Measurements from ENCODE around the gene CNPY1. TPM values are rescaled to one million over a fixed set of nuclear protein-coding genes. Genes with fewer than 3 reads are reported as not detected.

CNPY1 gene
- polyA plus RNA-seq, 1 of the 3 experiments (the other 2 are of a cell fraction), result not detected

DNA sequence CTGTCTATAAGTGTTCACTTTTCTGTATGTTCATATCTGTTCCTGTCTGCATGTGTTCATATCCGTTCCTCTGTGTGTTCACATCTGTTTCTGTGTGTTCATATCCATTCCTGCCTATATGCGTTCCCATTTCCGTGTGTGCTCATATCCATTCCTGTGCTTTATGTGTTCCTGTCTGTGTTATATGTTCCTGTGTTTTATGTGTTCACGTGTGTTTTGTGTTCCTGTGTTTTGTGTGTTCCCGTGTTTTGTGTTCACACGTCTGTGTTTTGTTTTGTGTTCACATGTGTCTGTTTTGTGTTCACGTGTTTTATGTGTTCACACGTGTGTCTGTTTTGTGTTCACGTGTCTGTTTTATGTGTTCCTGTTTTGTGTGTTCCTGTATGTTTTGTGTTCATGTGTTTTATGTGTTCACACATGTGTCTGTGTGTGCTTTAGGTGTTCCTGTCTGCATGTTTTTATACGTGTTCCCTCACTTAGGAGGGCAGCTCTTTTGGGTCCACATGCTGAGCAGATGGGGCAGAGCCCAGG lies 42.2 kb upstream of the CNPY1 start:
- ChIA-PET POLR2A (no interaction called here), CTCF (interaction anchor here (1.1 to 8.2 kb wide), 2 partner anchors 10 to 13 kb away, joined by 3 to 117 read pairs; no protein-coding TSS in a partner anchor)
- no peaks in the 10 kb centered on the region for H3K36me3 ChIP-seq (replicated peaks in 1 of 2; ENCODE audit: control insufficient read depth in 1 of 2, insufficient read depth in 2 of 2, low read length in 1 of 2)
- no peak overlapping the region for H3K4me3 ChIP-seq (ENCODE audit: low read depth in 2 of 2, low read length in 1 of 2)
- no peak for DNase-seq
- H2AFZ ChIP-seq (ENCODE audit: low read depth), result no peak overlapping the region
- H3K27me3 ChIP-seq (ENCODE audit: insufficient read depth), result peaks cover 61% of the 10 kb centered on the region
- no peaks in the 10 kb centered on the region for H3K9me3 ChIP-seq
- H3K27ac ChIP-seq (ENCODE audit: low read depth in 2 of 2, low read length in 1 of 2), result no peak overlapping the region
- H3K9me2 ChIP-seq, result no peaks in the 10 kb centered on the region
- TF ChIP-seq GABPA (IDR thresholded peaks at IDR 0.05; ENCODE audit: low read depth) (no peak), RAD21 (IDR thresholded peaks at IDR 0.05; ENCODE audit: low read length) (no peak), EZH2phosphoT487 (IDR thresholded peaks at IDR 0.05; ENCODE audit: borderline replicate concordance, low read depth) (no peak), FOXJ3 (CRISPR knock-in tag; IDR thresholded peaks at IDR 0.05) (no peak), SMC3 (IDR thresholded peaks at IDR 0.05; ENCODE audit: low read depth, low read length) (no peak), RXRA (IDR thresholded peaks at IDR 0.05; ENCODE audit: borderline replicate concordance, low read depth) (no peak)
- TF ChIP-seq, protein P1, sequence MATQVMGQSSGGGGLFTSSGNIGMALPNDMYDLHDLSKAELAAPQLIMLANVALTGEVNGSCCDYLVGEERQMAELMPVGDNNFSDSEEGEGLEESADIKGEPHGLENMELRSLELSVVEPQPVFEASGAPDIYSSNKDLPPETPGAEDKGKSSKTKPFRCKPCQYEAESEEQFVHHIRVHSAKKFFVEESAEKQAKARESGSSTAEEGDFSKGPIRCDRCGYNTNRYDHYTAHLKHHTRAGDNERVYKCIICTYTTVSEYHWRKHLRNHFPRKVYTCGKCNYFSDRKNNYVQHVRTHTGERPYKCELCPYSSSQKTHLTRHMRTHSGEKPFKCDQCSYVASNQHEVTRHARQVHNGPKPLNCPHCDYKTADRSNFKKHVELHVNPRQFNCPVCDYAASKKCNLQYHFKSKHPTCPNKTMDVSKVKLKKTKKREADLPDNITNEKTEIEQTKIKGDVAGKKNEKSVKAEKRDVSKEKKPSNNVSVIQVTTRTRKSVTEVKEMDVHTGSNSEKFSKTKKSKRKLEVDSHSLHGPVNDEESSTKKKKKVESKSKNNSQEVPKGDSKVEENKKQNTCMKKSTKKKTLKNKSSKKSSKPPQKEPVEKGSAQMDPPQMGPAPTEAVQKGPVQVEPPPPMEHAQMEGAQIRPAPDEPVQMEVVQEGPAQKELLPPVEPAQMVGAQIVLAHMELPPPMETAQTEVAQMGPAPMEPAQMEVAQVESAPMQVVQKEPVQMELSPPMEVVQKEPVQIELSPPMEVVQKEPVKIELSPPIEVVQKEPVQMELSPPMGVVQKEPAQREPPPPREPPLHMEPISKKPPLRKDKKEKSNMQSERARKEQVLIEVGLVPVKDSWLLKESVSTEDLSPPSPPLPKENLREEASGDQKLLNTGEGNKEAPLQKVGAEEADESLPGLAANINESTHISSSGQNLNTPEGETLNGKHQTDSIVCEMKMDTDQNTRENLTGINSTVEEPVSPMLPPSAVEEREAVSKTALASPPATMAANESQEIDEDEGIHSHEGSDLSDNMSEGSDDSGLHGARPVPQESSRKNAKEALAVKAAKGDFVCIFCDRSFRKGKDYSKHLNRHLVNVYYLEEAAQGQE (IDR thresholded peaks at IDR 0.05; ENCODE audit: low read depth, low read length), result no peak
- TF ChIP-seq, protein P2, sequence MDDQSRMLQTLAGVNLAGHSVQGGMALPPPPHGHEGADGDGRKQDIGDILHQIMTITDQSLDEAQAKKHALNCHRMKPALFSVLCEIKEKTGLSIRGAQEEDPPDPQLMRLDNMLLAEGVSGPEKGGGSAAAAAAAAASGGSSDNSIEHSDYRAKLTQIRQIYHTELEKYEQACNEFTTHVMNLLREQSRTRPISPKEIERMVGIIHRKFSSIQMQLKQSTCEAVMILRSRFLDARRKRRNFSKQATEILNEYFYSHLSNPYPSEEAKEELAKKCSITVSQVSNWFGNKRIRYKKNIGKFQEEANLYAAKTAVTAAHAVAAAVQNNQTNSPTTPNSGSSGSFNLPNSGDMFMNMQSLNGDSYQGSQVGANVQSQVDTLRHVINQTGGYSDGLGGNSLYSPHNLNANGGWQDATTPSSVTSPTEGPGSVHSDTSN (IDR thresholded peaks at IDR 0.05), result no peak
- WGBS (ENCODE audit: low lambda C conversion rate), result 57% methylated on average over 10 of the region's 10 CpGs
- H3K9ac ChIP-seq, result no peak overlapping the region
- no peaks in the 10 kb centered on the region for H3F3A ChIP-seq (replicated peaks; ENCODE audit: insufficient read depth)
- H4K20me1 ChIP-seq (ENCODE audit: insufficient read depth), result no peaks in the 10 kb centered on the region
- peaks cover 0 to 27% of the 10 kb centered on the region in 2 experiments; a peak in 1 of 4 replicates for H3K4me1 ChIP-seq (ENCODE audit: control insufficient read depth in 1 of 2, insufficient read depth in 2 of 2, low read depth in 1 of 2, low read length in 1 of 2)
- H3K4me2 ChIP-seq, result no peak overlapping the region
- no peaks in the 10 kb centered on the region for H3K79me2 ChIP-seq (ENCODE audit: insufficient read depth)

GRCh38 chr7:155587486-155587885 lies 41.1 kb upstream of the CNPY1 start:
- CTCF ChIA-PET, result interaction anchor here (2.9 to 8.2 kb wide), 2 partner anchors 11 to 181 kb away, joined by 9 to 117 read pairs; no protein-coding TSS in a partner anchor
- DNase-seq, result no peak
- 77% methylated on average over 10 of the region's 10 CpGs for WGBS (ENCODE audit: low lambda C conversion rate)
- TF ChIP-seq TAF1 (IDR thresholded peaks at IDR 0.05; ENCODE audit: borderline replicate concordance, low read depth, low read length) (no peak), GABPA (IDR thresholded peaks at IDR 0.05; ENCODE audit: low read depth) (no peak), GATA2 (CRISPR knock-in tag; IDR thresholded peaks at IDR 0.05) (no peak), MEF2A (IDR thresholded peaks at IDR 0.05; ENCODE audit: borderline replicate concordance, low read depth) (no peak), SIN3A (IDR thresholded peaks at IDR 0.05; ENCODE audit: borderline replicate concordance, low read depth, low read length) (no peak), TEAD4 (IDR thresholded peaks at IDR 0.05; ENCODE audit: borderline replicate concordance, insufficient read depth) (no peak), EZH2phosphoT487 (IDR thresholded peaks at IDR 0.05; ENCODE audit: borderline replicate concordance, low read depth) (no peak), RAD21 (IDR thresholded peaks at IDR 0.05; ENCODE audit: low read length) (no peak), FOXJ3 (CRISPR knock-in tag; IDR thresholded peaks at IDR 0.05) (no peak), RFX5 (IDR thresholded peaks at IDR 0.05; ENCODE audit: low read length) (no peak), FOXM1 (IDR thresholded peaks at IDR 0.05; ENCODE audit: low read depth) (no peak), RCOR1 (IDR thresholded peaks at IDR 0.05; ENCODE audit: low read length) (no peak), YY1 (IDR thresholded peaks at IDR 0.05; ENCODE audit: low read depth) (no peak), NRF1 (IDR thresholded peaks at IDR 0.05; ENCODE audit: low read depth, low read length) (no peak), USF1 (IDR thresholded peaks at IDR 0.05; ENCODE audit: borderline replicate concordance, low read depth) (no peak), FOSL2 (IDR thresholded peaks at IDR 0.05; ENCODE audit: borderline replicate concordance, low read depth) (no peak)
- TF ChIP-seq, protein P3, sequence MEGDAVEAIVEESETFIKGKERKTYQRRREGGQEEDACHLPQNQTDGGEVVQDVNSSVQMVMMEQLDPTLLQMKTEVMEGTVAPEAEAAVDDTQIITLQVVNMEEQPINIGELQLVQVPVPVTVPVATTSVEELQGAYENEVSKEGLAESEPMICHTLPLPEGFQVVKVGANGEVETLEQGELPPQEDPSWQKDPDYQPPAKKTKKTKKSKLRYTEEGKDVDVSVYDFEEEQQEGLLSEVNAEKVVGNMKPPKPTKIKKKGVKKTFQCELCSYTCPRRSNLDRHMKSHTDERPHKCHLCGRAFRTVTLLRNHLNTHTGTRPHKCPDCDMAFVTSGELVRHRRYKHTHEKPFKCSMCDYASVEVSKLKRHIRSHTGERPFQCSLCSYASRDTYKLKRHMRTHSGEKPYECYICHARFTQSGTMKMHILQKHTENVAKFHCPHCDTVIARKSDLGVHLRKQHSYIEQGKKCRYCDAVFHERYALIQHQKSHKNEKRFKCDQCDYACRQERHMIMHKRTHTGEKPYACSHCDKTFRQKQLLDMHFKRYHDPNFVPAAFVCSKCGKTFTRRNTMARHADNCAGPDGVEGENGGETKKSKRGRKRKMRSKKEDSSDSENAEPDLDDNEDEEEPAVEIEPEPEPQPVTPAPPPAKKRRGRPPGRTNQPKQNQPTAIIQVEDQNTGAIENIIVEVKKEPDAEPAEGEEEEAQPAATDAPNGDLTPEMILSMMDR (IDR thresholded peaks at IDR 0.05), result no peak

More at GRCh38 chr7:155587486-155587885, 41.1 kb upstream of the CNPY1 start:
- Histone ChIP-seq H3K9me2 (no peaks in the 10 kb centered on the region), H3K4me2 (no peak overlapping the region), H3F3A (replicated peaks; ENCODE audit: insufficient read depth) (no peaks in the 10 kb centered on the region), H2AFZ (ENCODE audit: low read depth) (no peak overlapping the region), H3K27ac (ENCODE audit: low read depth in 2 of 2, low read length in 1 of 2) (no peak overlapping the region), H3K4me1 (ENCODE audit: control insufficient read depth in 1 of 2, insufficient read depth in 2 of 2, low read depth in 1 of 2, low read length in 1 of 2) (peaks cover 0 to 27% of the 10 kb centered on the region in 2 experiments; a peak in 1 of 4 replicates), H3K36me3 (replicated peaks in 1 of 2; ENCODE audit: control insufficient read depth in 1 of 2, insufficient read depth in 2 of 2, low read length in 1 of 2) (no peaks in the 10 kb centered on the region), H3K27me3 (ENCODE audit: insufficient read depth) (peaks cover 65% of the 10 kb centered on the region), H3K9me3 (no peaks in the 10 kb centered on the region), H3K4me3 (ENCODE audit: low read depth in 2 of 2, low read length in 1 of 2) (no peak overlapping the region), H3K9ac (no peak overlapping the region), H4K20me1 (ENCODE audit: insufficient read depth) (no peaks in the 10 kb centered on the region), H3K79me2 (ENCODE audit: insufficient read depth) (no peaks in the 10 kb centered on the region)
- POLR2A ChIA-PET, result no interaction called here

Measured in SK-N-SH (cell line).